ENCODE data around the gene GNPTG.

The GNPTG gene

GRCh38 chr16:1351582-1352362 is at the start of gene GNPTG, which contains the start of gene TSR3:
TSS of gene GNPTG (plus strand) at chr16:1351931. CDS start at chr16:1351966, 35 bp downstream.
TSS of gene TSR3 (minus strand) at chr16:1351878. CDS start at chr16:1351804, 74 bp downstream.
- no peak for DNase-seq

GRCh38 chr16:1305823-1306222 is 45.9 kb upstream of the GNPTG start:
- no peak for DNase-seq

GRCh38 chr16:1306334-1306733 is 45.4 kb upstream of the GNPTG start:
- no peak for DNase-seq

GRCh38 chr16:1308036-1308976 is 43.4 kb upstream of the GNPTG start:
- DNase-seq = no peak

- DNase-seq = peak; percentile 60
Observed at GRCh38 chr16:1308977-1309885, 42.5 kb upstream of the GNPTG start, which contains the start of gene UBE2I. TSS of gene UBE2I (plus strand) at chr16:1309636. CDS start at chr16:1314031, 4,395 bp downstream.

GRCh38 chr16:1309888-1310831 is 41.6 kb upstream of the GNPTG start:
- no peak for DNase-seq

GRCh38 chr16:1310832-1311200 is 40.9 kb upstream of the GNPTG start:
- DNase-seq = no peak

GRCh38 chr16:1311212-1311737 is 40.5 kb upstream of the GNPTG start:
- DNase-seq = no peak

- DNase-seq = no peak
Observed at GRCh38 chr16:1311738-1312466, 39.8 kb upstream of the GNPTG start.

- no peak for DNase-seq
Observed at GRCh38 chr16:1312467-1312816, 39.3 kb upstream of the GNPTG start.

- DNase-seq = no peak
Observed at GRCh38 chr16:1312903-1313302, 38.8 kb upstream of the GNPTG start.

GRCh38 chr16:1313721-1314369 is 37.9 kb upstream of the GNPTG start:
- DNase-seq = no peak

- DNase-seq = no peak
Observed at GRCh38 chr16:1314399-1315068, 37.2 kb upstream of the GNPTG start.

GRCh38 chr16:1315081-1316032 is 36.4 kb upstream of the GNPTG start:
- no peak for DNase-seq

- DNase-seq = no peak
Observed at GRCh38 chr16:1316033-1316405, 35.7 kb upstream of the GNPTG start.

GRCh38 chr16:1317479-1318267 is 34.1 kb upstream of the GNPTG start:
- no peak for DNase-seq

GRCh38 chr16:1318268-1318545 is 33.5 kb upstream of the GNPTG start:
- DNase-seq = no peak

GRCh38 chr16:1319041-1319440 is 32.7 kb upstream of the GNPTG start:
- DNase-seq = no peak

All from cortex of kidney (tissue), 1 donor.